PC-9 (cell line): ENCODE data around the gene KAZALD1. TPM values are rescaled to one million over a fixed set of nuclear protein-coding genes. Genes with fewer than 3 reads are reported as not detected.
A peak's percentile ranks its signal among the peaks of the same experiment; 100 is the strongest.

ENCODE experiments used
- BruUV-seq: library from RNA; stranded (reverse); fragments of 400-500 nt; replicated peaks from 2 replicates; lab custom pipeline; 2021; lab: Mats Ljungman, UMichigan
- CTCF ChIA-PET: fragments of 300-600 bp; sonication (Branson Sonifier 250); formaldehyde crosslinking; loops from one replicate; lab custom pipeline; 2022; ENCODE audit warnings: antibody characterized with exemption; lab: Charles Lee
- POLR2A ChIA-PET: fragments of 300-600 bp; sonication (Branson Sonifier 250); formaldehyde crosslinking; loops from one replicate; lab custom pipeline; 2022; ENCODE audit warnings: antibody characterized with exemption; ENCODE audit not compliant: unreplicated experiment; lab: Charles Lee
- DNase-seq, 2 experiments: peaks; one replicate each; pipeline versions ENCODE4 v3.0.0 to v3.0.0-alpha.2; 2015 to 2022; ENCODE audit warnings: mixed read lengths in 1 of 2
- H2AFZ ChIP-seq: fragments of 200-600 bp; sonication (generic); 2 replicates; pipeline ENCODE4 v1.8.1; 2017; ENCODE audit warnings: antibody characterized with exemption
- H3F3A ChIP-seq: fragments of 200-600 bp; sonication (generic); 2 replicates; pipeline ENCODE4 v1.8.1; 2017; ENCODE audit warnings: antibody characterized with exemption, mild to moderate bottlenecking, low read depth; ENCODE audit not compliant: insufficient read depth
- H3K27ac ChIP-seq: fragments of 200-600 bp; sonication (generic); 2 replicates; pipeline ENCODE4 v1.6.1; 2016; ENCODE audit warnings: mixed run types
- H3K27me3 ChIP-seq: fragments of 200-600 bp; sonication (generic); 2 replicates; pipeline ENCODE4 v1.6.1; 2016; ENCODE audit warnings: low read depth, mixed run types; ENCODE audit not compliant: insufficient read depth
- H3K36me3 ChIP-seq: fragments of 200-600 bp; sonication (generic); 2 replicates; pipeline ENCODE4 v1.6.1; 2016; ENCODE audit warnings: low read depth, mixed run types
- H3K4me1 ChIP-seq: fragments of 200-600 bp; sonication (generic); replicated peaks from 2 replicates; pipeline ENCODE4 v1.6.1; 2016; ENCODE audit warnings: mixed run types; ENCODE audit not compliant: insufficient read depth
- H3K4me2 ChIP-seq: fragments of 200-600 bp; sonication (generic); 2 replicates; pipeline ENCODE4 v1.6.1; 2017; ENCODE audit warnings: mixed run types
- H3K4me3 ChIP-seq: fragments of 200-600 bp; sonication (generic); 2 replicates; pipeline ENCODE4 v1.6.1; 2016; ENCODE audit warnings: mixed run types
- H3K79me2 ChIP-seq: fragments of 200-600 bp; sonication (generic); 2 replicates; pipeline ENCODE4 v1.6.1; 2017; ENCODE audit warnings: low read depth, mixed run types
- H3K9me2 ChIP-seq: fragments of 200-600 bp; sonication (generic); 2 replicates; pipeline ENCODE4 v1.8.1; 2017; ENCODE audit warnings: mild to moderate bottlenecking; ENCODE audit not compliant: insufficient read depth
- H3K9me3 ChIP-seq: fragments of 200-600 bp; sonication (generic); 2 replicates; pipeline ENCODE4 v1.8.1; 2016; ENCODE audit warnings: low read depth; ENCODE audit not compliant: insufficient read depth
- H4K20me1 ChIP-seq: fragments of 200-600 bp; sonication (generic); 2 replicates; pipeline ENCODE4 v1.8.1; 2017; ENCODE audit not compliant: insufficient read depth
- EZH2 ChIP-seq: fragments of 200-600 bp; sonication (generic); IDR thresholded peaks from 2 replicates; pipeline ENCODE4 v1.8.0; 2017; ENCODE audit warnings: antibody characterized with exemption, low read depth
- intact Hi-C: fragments of 100-400 bp; cut with micrococcal nuclease; formaldehyde crosslinking; loops from one replicate; pipeline ENCODE4 v1.10.0; 2022; ENCODE audit not compliant: unreplicated experiment
- total RNA-seq: library from RNA; stranded (reverse); gene quantifications from 2 replicates; pipeline ENCODE4 v1.2.3, GENCODE V29; 2021
- TF ChIP-seq, protein P1 (sequence below): fragments of 200-600 bp; sonication (generic); conservative IDR thresholded peaks from 2 replicates; pipeline ENCODE4 v1.6.1; 2017; ENCODE audit warnings: mixed run types, antibody characterized with exemption, mild to moderate bottlenecking, moderate library complexity

The KAZALD1 gene
- total RNA-seq, 1 experiment from 2014 or later: 19.7 TPM

DNA sequence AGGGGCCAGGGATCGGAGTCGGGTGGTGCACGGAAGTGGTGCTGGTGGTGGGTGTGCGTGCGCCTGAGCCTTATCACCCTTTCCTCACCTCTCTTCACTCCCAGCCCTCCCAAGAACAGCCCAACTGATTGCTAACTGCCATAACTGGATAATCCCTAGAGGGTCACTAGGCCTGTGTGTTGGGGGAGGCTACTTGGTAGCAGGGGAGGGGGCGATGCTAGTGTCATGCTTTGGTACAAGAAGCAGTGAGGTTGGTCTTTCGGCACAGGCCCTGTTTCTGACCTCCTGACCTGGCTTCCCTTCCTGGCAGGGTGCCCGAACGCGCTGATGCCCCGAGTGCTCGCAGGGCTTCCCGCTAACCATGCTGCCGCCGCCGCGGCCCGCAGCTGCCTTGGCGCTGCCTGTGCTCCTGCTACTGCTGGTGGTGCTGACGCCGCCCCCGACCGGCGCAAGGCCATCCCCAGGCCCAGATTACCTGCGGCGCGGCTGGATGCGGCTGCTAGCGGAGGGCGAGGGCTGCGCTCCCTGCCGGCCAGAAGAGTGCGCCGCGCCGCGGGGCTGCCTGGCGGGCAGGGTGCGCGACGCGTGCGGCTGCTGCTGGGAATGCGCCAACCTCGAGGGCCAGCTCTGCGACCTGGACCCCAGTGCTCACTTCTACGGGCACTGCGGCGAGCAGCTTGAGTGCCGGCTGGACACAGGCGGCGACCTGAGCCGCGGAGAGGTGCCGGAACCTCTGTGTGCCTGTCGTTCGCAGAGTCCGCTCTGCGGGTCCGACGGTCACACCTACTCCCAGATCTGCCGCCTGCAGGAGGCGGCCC lies 652 bp downstream of the KAZALD1 start:
- DNase-seq: peak in 1 of 2 experiments; percentile 62
- Histone ChIP-seq H3K4me2 (peak overlapping the region; percentile 79), H3K27me3 (no peaks in the 10 kb centered on the region), H4K20me1 (no peaks in the 10 kb centered on the region), H2AFZ (peak overlapping the region; percentile 93), H3K27ac (peak overlapping the region; percentile 86; the same call in 1 of the 2 replicates), H3K4me1 (peaks cover 26% of the 10 kb centered on the region), H3K36me3 (no peaks in the 10 kb centered on the region), H3K9me2 (no peaks in the 10 kb centered on the region), H3K9me3 (no peaks in the 10 kb centered on the region), H3F3A (peaks cover 25% of the 10 kb centered on the region), H3K4me3 (peak overlapping the region; percentile 62), H3K79me2 (peaks cover 40% of the 10 kb centered on the region)
- POLR2A ChIA-PET: no interaction called here
- no TSS peak for BruUV-seq
- intact Hi-C loops: loop anchor here (2.0 kb wide), 1 partner anchor 66 kb away; no protein-coding TSS in a partner anchor
- CTCF ChIA-PET: no interaction called here
- no peak for TF ChIP-seq EZH2
- TF ChIP-seq, protein P1, sequence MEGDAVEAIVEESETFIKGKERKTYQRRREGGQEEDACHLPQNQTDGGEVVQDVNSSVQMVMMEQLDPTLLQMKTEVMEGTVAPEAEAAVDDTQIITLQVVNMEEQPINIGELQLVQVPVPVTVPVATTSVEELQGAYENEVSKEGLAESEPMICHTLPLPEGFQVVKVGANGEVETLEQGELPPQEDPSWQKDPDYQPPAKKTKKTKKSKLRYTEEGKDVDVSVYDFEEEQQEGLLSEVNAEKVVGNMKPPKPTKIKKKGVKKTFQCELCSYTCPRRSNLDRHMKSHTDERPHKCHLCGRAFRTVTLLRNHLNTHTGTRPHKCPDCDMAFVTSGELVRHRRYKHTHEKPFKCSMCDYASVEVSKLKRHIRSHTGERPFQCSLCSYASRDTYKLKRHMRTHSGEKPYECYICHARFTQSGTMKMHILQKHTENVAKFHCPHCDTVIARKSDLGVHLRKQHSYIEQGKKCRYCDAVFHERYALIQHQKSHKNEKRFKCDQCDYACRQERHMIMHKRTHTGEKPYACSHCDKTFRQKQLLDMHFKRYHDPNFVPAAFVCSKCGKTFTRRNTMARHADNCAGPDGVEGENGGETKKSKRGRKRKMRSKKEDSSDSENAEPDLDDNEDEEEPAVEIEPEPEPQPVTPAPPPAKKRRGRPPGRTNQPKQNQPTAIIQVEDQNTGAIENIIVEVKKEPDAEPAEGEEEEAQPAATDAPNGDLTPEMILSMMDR: no peak; the same call in 1 of the 2 replicates

DNA sequence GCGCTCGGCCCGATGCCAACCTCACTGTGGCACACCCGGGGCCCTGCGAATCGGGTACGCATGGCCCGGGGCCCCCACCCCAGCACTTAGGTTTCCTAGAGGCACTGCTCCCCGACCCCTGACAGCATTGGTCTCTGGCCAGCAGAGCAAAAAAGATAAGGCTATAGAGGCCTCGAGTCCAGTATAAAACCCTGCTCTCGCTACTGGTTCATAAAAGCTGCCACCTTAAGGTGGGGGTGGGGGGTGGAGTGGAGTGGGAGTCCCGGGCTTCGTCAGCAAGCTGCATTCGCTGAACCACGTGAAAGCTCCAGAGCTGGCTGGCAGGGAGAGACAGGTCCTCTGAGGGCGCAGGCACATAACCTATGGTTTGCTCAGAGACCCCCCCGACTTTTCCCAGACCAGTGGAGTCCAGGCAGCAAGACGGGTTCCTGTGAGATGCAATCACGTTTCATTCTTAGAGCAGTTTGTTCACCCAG lies 1.3 kb downstream of the KAZALD1 start:
- BruUV-seq: no TSS peak
- Histone ChIP-seq H3K27ac (no peak overlapping the region), H3K36me3 (no peaks in the 10 kb centered on the region), H3K9me3 (no peaks in the 10 kb centered on the region), H3K79me2 (peaks cover 35% of the 10 kb centered on the region), H2AFZ (peak overlapping the region; percentile 93; the same call in 1 of the 2 replicates), H3F3A (peaks cover 25% of the 10 kb centered on the region), H3K9me2 (no peaks in the 10 kb centered on the region), H3K4me1 (peaks cover 26% of the 10 kb centered on the region), H4K20me1 (no peaks in the 10 kb centered on the region), H3K27me3 (no peaks in the 10 kb centered on the region), H3K4me3 (peak overlapping the region; percentile 62), H3K4me2 (peak overlapping the region; percentile 79)
- CTCF ChIA-PET: no interaction called here
- no peak for DNase-seq
- TF ChIP-seq EZH2: no peak
- TF ChIP-seq, protein P1: no peak
- POLR2A ChIA-PET: no interaction called here
- intact Hi-C loops: loop anchor here (2.0 kb wide), 1 partner anchor 66 kb away; no protein-coding TSS in a partner anchor

DNA sequence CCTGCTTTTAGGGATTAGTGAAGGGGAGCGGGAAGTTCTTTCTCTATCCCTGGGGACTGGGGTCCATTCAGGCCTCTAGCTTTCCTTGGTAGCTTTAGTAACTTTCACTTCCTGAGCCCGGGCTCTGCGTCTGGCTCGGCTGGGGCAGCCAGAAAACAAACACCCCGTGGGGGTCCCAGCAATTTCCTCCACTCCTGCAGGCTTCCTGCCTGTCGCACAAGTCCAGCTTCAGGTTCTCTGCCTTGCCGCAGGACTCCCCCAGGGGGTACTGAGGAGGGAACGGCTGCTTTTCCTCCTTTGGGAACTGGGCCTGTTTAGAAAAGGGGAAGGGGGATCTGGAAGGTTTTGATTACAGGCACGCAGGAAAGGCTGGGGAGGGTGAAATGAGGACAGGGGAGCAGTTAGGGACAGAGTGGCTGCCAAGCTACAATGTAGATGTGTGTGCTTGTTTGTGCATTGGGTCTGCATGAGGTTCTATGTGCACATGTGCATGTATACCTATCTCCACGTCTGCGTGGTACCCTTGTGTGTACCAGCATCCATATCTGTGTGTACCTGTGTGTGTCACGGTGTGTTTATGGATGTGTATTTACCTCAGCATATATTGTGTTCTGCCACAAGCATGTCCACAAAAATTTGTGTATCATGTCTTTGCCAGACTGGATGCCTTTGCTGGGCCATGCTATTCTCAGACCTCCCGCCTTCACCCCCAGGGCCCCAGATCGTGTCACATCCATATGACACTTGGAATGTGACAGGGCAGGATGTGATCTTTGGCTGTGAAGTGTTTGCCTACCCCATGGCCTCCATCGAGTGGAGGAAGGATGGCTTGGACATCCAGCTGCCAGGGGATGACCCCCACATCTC lies 2.0 kb downstream of the KAZALD1 start:
- Histone ChIP-seq H3K4me3 (no peak overlapping the region), H2AFZ (no peak overlapping the region), H3K9me3 (no peaks in the 10 kb centered on the region), H4K20me1 (no peaks in the 10 kb centered on the region), H3K27me3 (no peaks in the 10 kb centered on the region), H3K27ac (no peak overlapping the region), H3K9me2 (no peaks in the 10 kb centered on the region), H3K4me2 (peak overlapping the region; percentile 79), H3K4me1 (peaks cover 22% of the 10 kb centered on the region), H3K79me2 (peaks cover 30% of the 10 kb centered on the region), H3F3A (peaks cover 25% of the 10 kb centered on the region), H3K36me3 (no peaks in the 10 kb centered on the region)
- ChIA-PET POLR2A (no interaction called here), CTCF (no interaction called here)
- no TSS peak for BruUV-seq
- no peak for TF ChIP-seq EZH2
- TF ChIP-seq, protein P1: no peak
- DNase-seq: no peak
- intact Hi-C loops: loop anchor here (2.0 kb wide), 1 partner anchor 67 kb away; no protein-coding TSS in a partner anchor
